ENCODE results near the gene TMEM217.

TMEM217 gene

GRCh38 chr6:37168811-37169495 is 89.0 kb downstream of the TMEM217 start:
- DNase-seq (ENCODE audit: low read depth), result no peak

GRCh38 chr6:37168163-37168758 is 89.7 kb downstream of the TMEM217 start:
- no peak for DNase-seq (ENCODE audit: low read depth)

GRCh38 chr6:37162740-37163139 is 95.2 kb downstream of the TMEM217 start:
- no peak for DNase-seq (ENCODE audit: low read depth)
